Endodermal cell (in vitro differentiated cells): ENCODE data around the gene LMTK2. TPM values are rescaled to one million over a fixed set of nuclear protein-coding genes. Genes with fewer than 3 reads are reported as not detected.

ENCODE experiments used
- DNase-seq: peaks from one replicate; pipeline ENCODE4 v3.0.0-alpha.2; 2017
- H3K27ac ChIP-seq: 2 replicates; pipeline ENCODE4 v1.5.1; 2013; ENCODE audit warnings: mild to moderate bottlenecking, low read depth, low read length, moderate library complexity
- H3K27me3 ChIP-seq: 2 replicates; pipeline ENCODE4 v1.6.1; 2013; ENCODE audit warnings: mild to moderate bottlenecking, low read length, moderate library complexity; ENCODE audit not compliant: insufficient read depth, control insufficient read depth, poor library complexity, severe bottlenecking
- H3K36me3 ChIP-seq: 2 replicates; pipeline ENCODE4 v1.7.0; 2013; ENCODE audit warnings: mild to moderate bottlenecking, low read length, moderate library complexity; ENCODE audit not compliant: control insufficient read depth, insufficient read depth
- H3K4me1 ChIP-seq: one replicate; pipeline ENCODE4 v1.7.0; 2013; ENCODE audit warnings: low read length; ENCODE audit not compliant: control insufficient read depth, insufficient read depth
- H3K4me3 ChIP-seq: 2 replicates; pipeline ENCODE4 v1.5.1; 2013; ENCODE audit warnings: mild to moderate bottlenecking, low read length, moderate library complexity
- H3K9ac ChIP-seq: 2 replicates; pipeline ENCODE4 v1.6.1; 2013; ENCODE audit warnings: mild to moderate bottlenecking, low read length, moderate library complexity; ENCODE audit not compliant: poor library complexity, severe bottlenecking; ENCODE audit errors: extremely low read depth
- H3K9me3 ChIP-seq: 2 replicates; pipeline ENCODE4 v1.6.1; 2013; ENCODE audit warnings: mild to moderate bottlenecking, low read length, moderate library complexity; ENCODE audit not compliant: control insufficient read depth
- H3K27ac Mint-ChIP-seq: 2 replicates; pipeline ENCODE4 v1.8.0; 2020; ENCODE audit warnings: mixed read lengths
- H3K27me3 Mint-ChIP-seq: 2 replicates; pipeline ENCODE4 v1.8.0; 2021; ENCODE audit warnings: mild to moderate bottlenecking, mixed read lengths; ENCODE audit not compliant: insufficient read depth
- H3K36me3 Mint-ChIP-seq: 2 replicates; pipeline ENCODE4 v1.8.0; 2020; ENCODE audit warnings: low read depth, mixed read lengths
- H3K4me1 Mint-ChIP-seq: 2 replicates; pipeline ENCODE4 v1.8.0; 2020; ENCODE audit warnings: mixed read lengths
- H3K4me3 Mint-ChIP-seq: 2 replicates; pipeline ENCODE4 v1.8.0; 2020; ENCODE audit warnings: mild to moderate bottlenecking, moderate library complexity, mixed read lengths
- H3K9me3 Mint-ChIP-seq: 2 replicates; pipeline ENCODE4 v1.8.0; 2020; ENCODE audit warnings: mild to moderate bottlenecking, mixed read lengths
- WGBS, 2 experiments: methylation state at CpG; one replicate each; pipeline versions ENCODE4 v1.1.5 to v1.1.7; 2013; ENCODE audit warnings: missing lambda C conversion rate in 2 of 2, mixed read lengths in 1 of 2; ENCODE audit not compliant: insufficient coverage in 1 of 2, insufficient read length in 1 of 2; 5-methylcytosine and 5-hydroxymethylcytosine counted together
- total RNA-seq, 2 donors: library from RNA; stranded (reverse); fragmentation: NEBNext Ultra II Directional in 1 of 2; extraction: Animal tissue kit (Norgen Biotek cat#: 25700) in 1 of 2; gene quantifications; 2 replicates in 1 of 2; 3 replicates in 1 of 2; pipeline ENCODE4 v1.2.1, GENCODE V29; 2021
- TF ChIP-seq, protein P1 (sequence below): fragments of 200-600 bp; sonication (generic); conservative IDR thresholded peaks from 2 replicates; pipeline ENCODE4 v1.5.0; 2021; ENCODE audit warnings: antibody characterized with exemption, mild to moderate bottlenecking

Gene LMTK2
- total RNA-seq, 2 donors from 2014 or later: 23.5 to 25.6 TPM

DNA sequence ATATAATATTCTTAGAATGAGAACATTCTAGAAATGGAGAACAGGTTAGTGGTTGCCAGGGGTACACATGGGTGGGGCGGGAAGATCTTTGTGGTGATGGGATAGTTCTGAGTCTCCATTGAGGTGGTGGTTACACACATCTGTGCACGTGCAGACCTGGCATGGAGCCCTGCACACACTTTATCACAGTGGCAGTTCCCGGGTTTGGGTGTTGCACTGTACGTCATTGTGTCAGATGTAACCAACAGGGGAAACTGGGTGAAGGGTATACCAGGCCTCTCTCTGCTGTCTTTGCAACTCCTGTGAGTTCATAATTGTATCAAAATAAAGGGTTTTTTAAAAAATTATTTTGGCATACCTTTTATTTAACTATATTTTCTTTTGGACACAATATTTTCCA is 51.1 kb downstream of the LMTK2 start:
- peaks cover 56% of the 10 kb centered on the region for H3K36me3 Mint-ChIP-seq
- WGBS, 2 experiments: 95 to 100% methylated on average over 1 to 4 of the region's 4 CpGs
- TF ChIP-seq, protein P1, sequence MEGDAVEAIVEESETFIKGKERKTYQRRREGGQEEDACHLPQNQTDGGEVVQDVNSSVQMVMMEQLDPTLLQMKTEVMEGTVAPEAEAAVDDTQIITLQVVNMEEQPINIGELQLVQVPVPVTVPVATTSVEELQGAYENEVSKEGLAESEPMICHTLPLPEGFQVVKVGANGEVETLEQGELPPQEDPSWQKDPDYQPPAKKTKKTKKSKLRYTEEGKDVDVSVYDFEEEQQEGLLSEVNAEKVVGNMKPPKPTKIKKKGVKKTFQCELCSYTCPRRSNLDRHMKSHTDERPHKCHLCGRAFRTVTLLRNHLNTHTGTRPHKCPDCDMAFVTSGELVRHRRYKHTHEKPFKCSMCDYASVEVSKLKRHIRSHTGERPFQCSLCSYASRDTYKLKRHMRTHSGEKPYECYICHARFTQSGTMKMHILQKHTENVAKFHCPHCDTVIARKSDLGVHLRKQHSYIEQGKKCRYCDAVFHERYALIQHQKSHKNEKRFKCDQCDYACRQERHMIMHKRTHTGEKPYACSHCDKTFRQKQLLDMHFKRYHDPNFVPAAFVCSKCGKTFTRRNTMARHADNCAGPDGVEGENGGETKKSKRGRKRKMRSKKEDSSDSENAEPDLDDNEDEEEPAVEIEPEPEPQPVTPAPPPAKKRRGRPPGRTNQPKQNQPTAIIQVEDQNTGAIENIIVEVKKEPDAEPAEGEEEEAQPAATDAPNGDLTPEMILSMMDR: no peak

DNA sequence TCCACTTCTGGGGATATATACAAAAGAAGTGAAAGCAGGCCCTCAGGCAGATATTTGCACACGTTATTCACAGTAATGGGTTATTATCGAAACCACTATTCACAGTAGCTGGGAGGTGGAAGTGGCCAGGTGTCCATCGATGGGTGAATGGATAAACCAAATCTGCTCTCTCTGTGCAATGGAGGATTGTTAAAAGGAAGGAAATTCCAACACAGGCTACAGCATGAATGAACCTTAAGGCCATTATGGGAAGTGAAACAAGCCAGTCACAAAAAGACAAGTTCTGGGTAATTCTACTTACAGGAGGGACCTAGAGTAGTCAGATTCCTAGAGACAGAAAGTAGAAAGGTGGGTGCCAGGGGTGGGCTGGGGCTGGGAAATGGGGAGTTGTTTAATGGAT is 56.1 kb downstream of the LMTK2 start:
- no peaks in the 10 kb centered on the region for H3K27me3 Mint-ChIP-seq
- H3K36me3 Mint-ChIP-seq: peaks cover 14% of the 10 kb centered on the region

More for the DNA sequence above, 51.1 kb downstream of the LMTK2 start:
- DNase-seq: no peak
- Mint-ChIP-seq H3K27me3 (no peaks in the 10 kb centered on the region), H3K9me3 (no peaks in the 10 kb centered on the region), H3K4me1 (peaks cover under 1% of the 10 kb centered on the region), H3K4me3 (no peak overlapping the region), H3K27ac (no peak overlapping the region)
- H3K27me3 ChIP-seq: no peaks in the 10 kb centered on the region
- H3K9me3 ChIP-seq: no peaks in the 10 kb centered on the region
- H3K36me3 ChIP-seq: peaks cover 44% of the 10 kb centered on the region
- H3K4me3 ChIP-seq: no peak overlapping the region
- H3K9ac ChIP-seq: no peak overlapping the region
- H3K27ac ChIP-seq: no peak overlapping the region
- H3K4me1 ChIP-seq: no peaks in the 10 kb centered on the region

DNA sequence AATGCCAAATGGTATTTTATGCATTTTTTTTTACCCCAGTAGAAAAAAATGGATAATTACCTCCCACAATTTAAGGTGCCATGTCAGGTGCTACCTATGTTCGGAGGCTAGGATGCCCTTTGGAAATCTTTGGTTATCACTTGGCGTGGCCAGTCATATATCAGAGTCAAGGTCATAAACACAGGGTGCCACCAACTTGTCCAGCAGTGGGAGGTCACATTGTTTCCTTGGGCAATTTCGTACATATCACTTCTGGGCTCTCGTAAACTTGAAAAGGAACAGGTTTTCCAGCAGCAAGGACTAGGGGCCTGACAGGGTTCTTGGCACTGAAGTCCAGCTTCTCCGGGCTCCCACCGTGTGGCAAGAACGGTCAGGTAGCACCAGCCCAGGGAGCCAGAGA is 56.6 kb downstream of the LMTK2 start:
- TF ChIP-seq, protein P1: no peak
- Mint-ChIP-seq H3K27ac (no peak overlapping the region), H3K4me1 (no peaks in the 10 kb centered on the region), H3K27me3 (no peaks in the 10 kb centered on the region), H3K4me3 (no peak overlapping the region), H3K9me3 (no peaks in the 10 kb centered on the region), H3K36me3 (peaks cover 8% of the 10 kb centered on the region)
- Histone ChIP-seq H3K9ac (no peak overlapping the region), H3K27me3 (no peaks in the 10 kb centered on the region), H3K4me3 (no peak overlapping the region), H3K9me3 (no peaks in the 10 kb centered on the region), H3K36me3 (peaks cover 15% of the 10 kb centered on the region), H3K27ac (no peak overlapping the region), H3K4me1 (no peaks in the 10 kb centered on the region)
- WGBS, 2 experiments: 88 to 92% methylated on average over 6 to 7 of the region's 7 CpGs
- no peak for DNase-seq

More for the DNA sequence above, 56.1 kb downstream of the LMTK2 start:
- Mint-ChIP-seq H3K9me3 (no peaks in the 10 kb centered on the region), H3K4me1 (no peaks in the 10 kb centered on the region), H3K27ac (no peak overlapping the region), H3K4me3 (no peak overlapping the region)
- Histone ChIP-seq H3K9me3 (no peaks in the 10 kb centered on the region), H3K36me3 (peaks cover 15% of the 10 kb centered on the region), H3K9ac (no peak overlapping the region), H3K27me3 (no peaks in the 10 kb centered on the region), H3K27ac (no peak overlapping the region), H3K4me1 (no peaks in the 10 kb centered on the region), H3K4me3 (no peak overlapping the region)
- DNase-seq: no peak
- 97 to 100% methylated on average over 3 of the region's 3 CpGs for whole genome bisulfite sequencing, 2 experiments
- TF ChIP-seq, protein P1: no peak
